ENCODE results near the gene TNIP3.
"Not testable (repeated sequence)": the region's sequence is repeated elsewhere in the genome, so short reads cannot be mapped to it uniquely, and the experiment has no call there.

The TNIP3 gene

GRCh38 chr4:121164291-121164690 is at the start of gene TNIP3:
TSS of gene TNIP3 (minus strand) at chr4:121164321. CDS start at chr4:121164125, 196 bp downstream.
- no peak for DNase-seq

- no peak for DNase-seq
These were observed 48.7 kb upstream of the TNIP3 start for GRCh38 chr4:121212806-121213205.

- DNase-seq, result no peak
These were observed 45.0 kb upstream of the TNIP3 start for GRCh38 chr4:121209171-121209570.

GRCh38 chr4:121208244-121209007 is 44.3 kb upstream of the TNIP3 start:
- no peak for DNase-seq

GRCh38 chr4:121205777-121206176 is 41.7 kb upstream of the TNIP3 start:
- not testable (repeated sequence) for DNase-seq

- DNase-seq, result no peak
These were observed 36.8 kb upstream of the TNIP3 start for GRCh38 chr4:121200795-121201472.

GRCh38 chr4:121199742-121200561 is 35.8 kb upstream of the TNIP3 start:
- DNase-seq, result peak; percentile 15

GRCh38 chr4:121198251-121198650 is 34.1 kb upstream of the TNIP3 start:
- DNase-seq, result no peak

GRCh38 chr4:121195649-121196048 is 31.5 kb upstream of the TNIP3 start:
- no peak for DNase-seq

GRCh38 chr4:121192480-121192879 is 28.4 kb upstream of the TNIP3 start:
- no peak for DNase-seq

- no peak for DNase-seq
These were observed 27.9 kb upstream of the TNIP3 start for GRCh38 chr4:121192013-121192412.

GRCh38 chr4:121191361-121191760 is 27.2 kb upstream of the TNIP3 start:
- no peak for DNase-seq

GRCh38 chr4:121190389-121190788 is 26.3 kb upstream of the TNIP3 start:
- no peak for DNase-seq

- peak; percentile 33 for DNase-seq
These were observed 25.4 kb upstream of the TNIP3 start for GRCh38 chr4:121189326-121190215.

- no peak for DNase-seq
These were observed 23.1 kb upstream of the TNIP3 start for GRCh38 chr4:121187206-121187605.

- DNase-seq, result no peak
These were observed 21.8 kb upstream of the TNIP3 start for GRCh38 chr4:121185960-121186359.

- no peak for DNase-seq
These were observed 19.9 kb upstream of the TNIP3 start for GRCh38 chr4:121183989-121184388.

- no peak for DNase-seq
These were observed 19.2 kb upstream of the TNIP3 start for GRCh38 chr4:121183361-121183760.

GRCh38 chr4:121182296-121182695 is 18.2 kb upstream of the TNIP3 start:
- no peak for DNase-seq

- no peak for DNase-seq
These were observed 17.4 kb upstream of the TNIP3 start for GRCh38 chr4:121181493-121181892.

- no peak for DNase-seq
These were observed 16.4 kb upstream of the TNIP3 start for GRCh38 chr4:121180558-121180957.

All from activated effector memory CD4-positive, alpha-beta T cell treated with Interleukin-2 at 50 U/mL for 16 hours (primary cell).